ENCODE measurements around the gene ABCB8. TPM values are rescaled to one million over a fixed set of nuclear protein-coding genes. Genes with fewer than 3 reads are reported as not detected.

The ABCB8 gene
- total and polyA plus RNA-seq, 2 donors (not counting 3 experiments of a cell fraction or from before 2014, with no cell fraction given): 38.0 to 46.3 TPM

GRCh38 chr7:151008511-151009323 lies 19.5 kb upstream of the ABCB8 start:
- peak overlapping the region; percentile 4 for H3K4me2 ChIP-seq (ENCODE audit: insufficient read depth, low read length)
- no peaks in the 10 kb centered on the region for H3K9me3 ChIP-seq (replicated peaks; ENCODE audit: control insufficient read depth, insufficient read depth, low read length)

More at GRCh38 chr7:151008511-151009323, 19.5 kb upstream of the ABCB8 start:
- no TSS peak for BruUV-seq (replicated peaks)
- Histone ChIP-seq H3K36me3 (ENCODE audit: control insufficient read depth in 2 of 2, extremely low read depth in 1 of 2, insufficient read depth in 2 of 2, low read length in 2 of 2) (peaks cover 0 to 24% of the 10 kb centered on the region in 2 experiments), H3K27ac (ENCODE audit: insufficient read depth, low read depth, low read length) (peak overlapping the region; percentile 23), H4K20me1 (replicated peaks; ENCODE audit: control insufficient read depth, extremely low read depth, insufficient read depth, low read length) (no peaks in the 10 kb centered on the region), H3K9ac (replicated peaks; ENCODE audit: extremely low read depth, insufficient read depth, low read length) (no peak overlapping the region), H3K9me1 (replicated peaks; ENCODE audit: control insufficient read depth, extremely low read depth, insufficient read depth, low read length) (no peaks in the 10 kb centered on the region), H3K4me1 (ENCODE audit: control insufficient read depth, extremely low read depth, insufficient read depth, low read length) (peaks cover 44% of the 10 kb centered on the region), H3K27me3 (ENCODE audit: control insufficient read depth in 2 of 2, insufficient read depth in 2 of 2, low read length in 2 of 2) (no peaks in the 10 kb centered on the region), H3K79me2 (ENCODE audit: control insufficient read depth, insufficient read depth, low read length) (no peaks in the 10 kb centered on the region), H2AFZ (ENCODE audit: low read depth, low read length) (no peak overlapping the region), H3K4me3 (replicated peaks in 1 of 3; ENCODE audit: insufficient read depth in 1 of 3, low read depth in 1 of 3, low read length in 3 of 3) (no peak overlapping the region)
- ChIA-PET POLR2A (interaction anchor here (0.8 to 1.2 kb wide), 2 partner anchors 14 to 16 kb away, joined by 3 to 8 read pairs; no protein-coding TSS in a partner anchor), CTCF (interaction anchor here (0.7 to 9.4 kb wide), 18 partner anchors 11 to 224 kb away, joined by 3 to 107 read pairs (median 4); partner anchors contain the start of genes ABCB8, ATG9B and CHPF2)
- TF ChIP-seq CTCF (IDR thresholded peaks at IDR 0.05; ENCODE audit: extremely low read depth in 1 of 2, insufficient read depth in 1 of 2, low read depth in 1 of 2, low read length in 2 of 2) (peak; percentile 96 to 98), MYC (IDR thresholded peaks at IDR 0.05; ENCODE audit: low read depth, low read length) (no peak), POLR2AphosphoS5 (IDR thresholded peaks at IDR 0.05; ENCODE audit: insufficient read depth, low read depth, low read length) (peak; percentile 35), JUN (IDR thresholded peaks at IDR 0.05; ENCODE audit: borderline replicate concordance, insufficient read depth, insufficient read length, low read depth) (no peak), MAX (IDR thresholded peaks at IDR 0.05; ENCODE audit: insufficient read depth, insufficient read length) (no peak), FOS (IDR thresholded peaks at IDR 0.05; ENCODE audit: borderline replicate concordance, insufficient read depth, low read length) (no peak), GATA2 (IDR thresholded peaks at IDR 0.05; ENCODE audit: insufficient read depth, insufficient read length, low read depth, low read length) (no peak), EZH2 (IDR thresholded peaks at IDR 0.05; ENCODE audit: borderline replicate concordance, low read depth, low read length, severe bottlenecking) (no peak), POLR2A (IDR thresholded peaks at IDR 0.05; ENCODE audit: low read depth, low read length) (peak; percentile 49)
- dilution Hi-C loops (cut with MboI; ENCODE audit: extremely low pct_ligation_motif_present, low sequenced_read_pairs) (no loop called here), intact Hi-C loops (cut with micrococcal nuclease) (loop anchor here (1.0 kb wide), 5 partner anchors 14 to 103 kb away; partner anchors contain the start of gene ABCB8)
- peak; percentile 66 for FAIRE-seq
- DNase-seq (ENCODE audit: low read depth, low spot score): peak; percentile 62

Measured in endothelial cell of umbilical vein (primary cell).